ENCODE results near the gene KHNYN. TPM values are rescaled to one million over a fixed set of nuclear protein-coding genes. Genes with fewer than 3 reads are reported as not detected.

Gene KHNYN
- total RNA-seq, 2 experiments from 2014 or later: 50.8 to 57.5 TPM

DNA sequence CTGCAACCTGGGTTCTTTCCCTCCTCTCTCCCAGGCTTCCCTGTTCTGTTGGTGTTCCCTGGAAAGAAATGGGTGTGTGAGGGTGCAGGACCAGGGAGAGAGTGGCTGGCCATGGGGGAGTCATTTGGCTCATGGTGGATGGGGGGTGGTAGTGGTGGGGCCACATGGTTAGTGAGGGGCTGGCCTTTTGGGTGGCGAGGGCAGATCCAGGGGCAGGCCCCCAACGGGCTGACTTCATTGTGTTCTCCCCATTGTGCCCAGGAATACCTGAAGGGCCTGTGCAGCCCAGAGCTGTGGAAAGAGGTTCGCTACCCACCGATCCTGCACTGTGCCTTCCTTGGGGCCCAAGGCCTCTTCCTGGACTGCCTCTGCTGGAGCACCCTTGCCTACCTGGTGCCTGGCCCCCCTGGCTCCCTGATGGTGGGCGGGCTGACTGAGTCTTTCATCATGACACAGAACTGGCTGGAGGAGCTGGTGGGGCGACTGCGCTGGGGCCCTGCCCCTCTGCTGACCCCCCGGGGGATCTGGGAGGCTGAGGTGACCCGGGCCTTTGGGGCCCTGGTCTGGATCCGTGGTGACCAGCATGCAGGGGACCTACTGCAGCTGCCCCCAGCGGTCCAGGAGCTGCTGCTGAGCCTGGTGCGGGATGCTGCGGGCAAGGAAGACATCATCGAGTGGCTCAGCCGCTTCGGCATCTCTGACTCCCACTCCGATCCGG lies 22.0 kb upstream of the KHNYN start:
- Histone ChIP-seq H2AFZ (ENCODE audit: low read length) (no peak overlapping the region), H3K36me3 (ENCODE audit: insufficient read depth, low read length) (no peaks in the 10 kb centered on the region), H3K79me2 (ENCODE audit: insufficient read depth, low read depth, low read length) (no peaks in the 10 kb centered on the region), H3K4me3 (ENCODE audit: low read depth, low read length, poor library complexity, severe bottlenecking) (no peak overlapping the region), H3K4me1 (ENCODE audit: insufficient read depth, low read length, poor library complexity, severe bottlenecking) (no peaks in the 10 kb centered on the region), H3K27ac (ENCODE audit: low read depth, low read length, poor library complexity, severe bottlenecking) (no peak overlapping the region), H4K20me1 (ENCODE audit: insufficient read depth, low read length) (no peaks in the 10 kb centered on the region), H3K9me3 (ENCODE audit: low read length) (no peaks in the 10 kb centered on the region), H3K9me2 (ENCODE audit: insufficient read depth, low read length) (no peaks in the 10 kb centered on the region), H3K4me2 (ENCODE audit: low read length) (no peak overlapping the region)
- BruUV-seq (replicated peaks): no TSS peak
- CTCF ChIA-PET (ENCODE audit: unreplicated experiment): no interaction called here
- no peak for DNase-seq (ENCODE audit: low spot score)
- no peak for TF ChIP-seq CTCF (conservative IDR thresholded peaks at IDR 0.05; ENCODE audit: low read length)
- POLR2A ChIA-PET: no interaction called here
- intact Hi-C loops (cut with micrococcal nuclease; ENCODE audit: unreplicated experiment): no loop called here

GRCh38 chr14:24408764-24409163 lies 21.0 kb upstream of the KHNYN start:
- Histone ChIP-seq H3K4me3 (ENCODE audit: low read depth, low read length, poor library complexity, severe bottlenecking) (no peak overlapping the region), H2AFZ (ENCODE audit: low read length) (no peak overlapping the region), H4K20me1 (ENCODE audit: insufficient read depth, low read length) (no peaks in the 10 kb centered on the region), H3K9me3 (ENCODE audit: low read length) (no peaks in the 10 kb centered on the region), H3K4me1 (ENCODE audit: insufficient read depth, low read length, poor library complexity, severe bottlenecking) (no peaks in the 10 kb centered on the region), H3K27ac (ENCODE audit: low read depth, low read length, poor library complexity, severe bottlenecking) (no peak overlapping the region), H3K79me2 (ENCODE audit: insufficient read depth, low read depth, low read length) (no peaks in the 10 kb centered on the region), H3K9me2 (ENCODE audit: insufficient read depth, low read length) (no peaks in the 10 kb centered on the region), H3K36me3 (ENCODE audit: insufficient read depth, low read length) (no peaks in the 10 kb centered on the region), H3K4me2 (ENCODE audit: low read length) (no peak overlapping the region)
- no peak for DNase-seq (ENCODE audit: low spot score)
- CTCF ChIA-PET (ENCODE audit: unreplicated experiment): interaction anchor here (0.8 to 1.9 kb wide), 2 partner anchors 22 to 68 kb away, joined by 3 to 10 read pairs; partner anchors contain the start of gene KHNYN
- no peak for TF ChIP-seq EZH2phosphoT487 (IDR thresholded peaks at IDR 0.05; ENCODE audit: borderline replicate concordance, low read depth, low read length)
- no peak for TF ChIP-seq CTCF (conservative IDR thresholded peaks at IDR 0.05; ENCODE audit: low read length)
- BruUV-seq (replicated peaks): no TSS peak
- intact Hi-C loops (cut with micrococcal nuclease; ENCODE audit: unreplicated experiment): no loop called here
- POLR2A ChIA-PET: interaction anchor here (0.5 to 1.6 kb wide), 2 partner anchors 16 to 22 kb away, joined by 3 read pairs; no protein-coding TSS in a partner anchor

DNA sequence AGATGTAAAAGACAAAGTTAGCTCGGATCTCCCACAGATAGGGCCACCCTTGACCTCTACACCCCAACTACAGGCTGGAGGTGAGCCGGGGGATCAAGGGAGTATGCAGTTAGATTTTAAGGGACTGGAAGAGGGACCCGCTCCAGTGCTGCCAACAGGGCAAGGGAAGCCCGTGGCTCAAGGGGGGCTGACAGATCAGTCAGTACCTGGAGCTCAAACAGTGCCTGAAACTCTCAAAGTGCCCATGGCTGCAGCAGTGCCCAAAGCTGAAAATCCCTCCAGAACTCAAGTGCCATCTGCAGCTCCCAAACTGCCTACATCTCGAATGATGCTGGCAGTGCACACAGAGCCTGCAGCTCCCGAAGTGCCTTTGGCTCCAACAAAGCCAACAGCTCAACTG lies 20.6 kb upstream of the KHNYN start:
- intact Hi-C loops (cut with micrococcal nuclease; ENCODE audit: unreplicated experiment): no loop called here
- Histone ChIP-seq H2AFZ (ENCODE audit: low read length) (no peak overlapping the region), H3K4me3 (ENCODE audit: low read depth, low read length, poor library complexity, severe bottlenecking) (no peak overlapping the region), H3K27ac (ENCODE audit: low read depth, low read length, poor library complexity, severe bottlenecking) (no peak overlapping the region), H4K20me1 (ENCODE audit: insufficient read depth, low read length) (no peaks in the 10 kb centered on the region), H3K4me1 (ENCODE audit: insufficient read depth, low read length, poor library complexity, severe bottlenecking) (no peaks in the 10 kb centered on the region), H3K9me3 (ENCODE audit: low read length) (no peaks in the 10 kb centered on the region), H3K36me3 (ENCODE audit: insufficient read depth, low read length) (no peaks in the 10 kb centered on the region), H3K9me2 (ENCODE audit: insufficient read depth, low read length) (no peaks in the 10 kb centered on the region), H3K4me2 (ENCODE audit: low read length) (no peak overlapping the region), H3K79me2 (ENCODE audit: insufficient read depth, low read depth, low read length) (no peaks in the 10 kb centered on the region)
- DNase-seq (ENCODE audit: low spot score): no peak
- no peak for TF ChIP-seq EZH2phosphoT487 (IDR thresholded peaks at IDR 0.05; ENCODE audit: borderline replicate concordance, low read depth, low read length)
- TF ChIP-seq CTCF (conservative IDR thresholded peaks at IDR 0.05; ENCODE audit: low read length): no peak
- ChIA-PET POLR2A (interaction anchor here (0.5 to 1.6 kb wide), 3 partner anchors 11 to 23 kb away, joined by 3 read pairs; no protein-coding TSS in a partner anchor), CTCF (ENCODE audit: unreplicated experiment) (interaction anchor here (0.8 to 1.9 kb wide), 2 partner anchors 22 to 69 kb away, joined by 3 to 10 read pairs; partner anchors contain the start of gene KHNYN)
- no TSS peak for BruUV-seq (replicated peaks)
